IMR-90 (cell line): Measurements from ENCODE around the gene SKIC8. TPM values are rescaled to one million over a fixed set of nuclear protein-coding genes. Genes with fewer than 3 reads are reported as not detected.

Source experiments
- ATAC-seq: fragments of 200-7000 bp; cut with Tn5 transposase; 2 replicates; pipeline ENCODE4 v1.9.1; 2020; ENCODE audit warnings: low read depth, mild to moderate bottlenecking, moderate library complexity
- BruUV-seq: library from RNA; stranded (reverse); fragments of 400-500 nt; replicated peaks from 2 replicates; lab custom pipeline; 2021; lab: Mats Ljungman, UMichigan
- CTCF ChIA-PET: fragments of 300-600 bp; formaldehyde crosslinking; extraction: SDS; loops from one replicate; lab custom pipeline; 2021; ENCODE audit warnings: antibody characterized with exemption; lab: Yijun Ruan, JAX
- POLR2A ChIA-PET: fragments of 300-600 bp; sonication (Branson Sonifier 250); formaldehyde crosslinking; loops from one replicate; lab custom pipeline; 2022; ENCODE audit warnings: antibody characterized with exemption; ENCODE audit not compliant: unreplicated experiment; lab: Charles Lee
- DNase-seq: peaks from one replicate; pipeline ENCODE4 v3.0.0; 2013
- H2AFZ ChIP-seq: replicated peaks from 2 replicates; pipeline ENCODE3; 2013; ENCODE audit warnings: low read length, mild to moderate bottlenecking; ENCODE audit not compliant: poor library complexity
- H2AK5ac ChIP-seq: 2 replicates; pipeline ENCODE4 v1.6.1; 2013; ENCODE audit warnings: low read depth, low read length, inconsistent platforms
- H2AK9ac ChIP-seq: replicated peaks from 2 replicates; pipeline ENCODE3; 2013; ENCODE audit warnings: mild to moderate bottlenecking, low read depth, low read length, moderate library complexity; ENCODE audit not compliant: poor library complexity
- H2BK120ac ChIP-seq: 2 replicates; pipeline ENCODE4 v1.6.1; 2013; ENCODE audit warnings: low read depth, low read length, inconsistent platforms
- H2BK15ac ChIP-seq: 3 replicates; pipeline ENCODE4 v1.6.1; 2013; ENCODE audit warnings: low read depth, low read length, inconsistent platforms
- H2BK20ac ChIP-seq: 2 replicates; pipeline ENCODE4 v1.6.1; 2013; ENCODE audit warnings: low read depth, mild to moderate bottlenecking, inconsistent platforms, low read length, moderate library complexity
- H2BK5ac ChIP-seq: 2 replicates; pipeline ENCODE4 v1.6.1; 2013; ENCODE audit warnings: mild to moderate bottlenecking, low read depth, low read length, inconsistent platforms; ENCODE audit not compliant: poor library complexity, severe bottlenecking
- H3K14ac ChIP-seq: replicated peaks from 2 replicates; pipeline ENCODE4 v1.6.1; 2013; ENCODE audit warnings: low read depth, low read length, inconsistent platforms
- H3K18ac ChIP-seq: 2 replicates; pipeline ENCODE4 v1.6.1; 2013; ENCODE audit warnings: low read depth, low read length, control low read depth
- H3K23ac ChIP-seq: 2 replicates; pipeline ENCODE4 v1.6.1; 2013; ENCODE audit warnings: low read depth, low read length, inconsistent platforms
- H3K27ac ChIP-seq: 2 replicates; pipeline ENCODE4 v1.5.1; 2013; ENCODE audit warnings: mild to moderate bottlenecking, control low read depth, low read length; ENCODE audit not compliant: insufficient read depth
- H3K27me3 ChIP-seq: 2 replicates; pipeline ENCODE4 v1.6.1; 2013; ENCODE audit warnings: low read length; ENCODE audit not compliant: control insufficient read depth, insufficient read depth
- H3K36me3 ChIP-seq: 2 replicates; pipeline ENCODE4 v1.6.1; 2013; ENCODE audit warnings: low read length, mixed read lengths; ENCODE audit not compliant: control insufficient read depth, insufficient read depth
- H3K4ac ChIP-seq: 2 replicates; pipeline ENCODE4 v1.6.1; 2013; ENCODE audit warnings: low read depth, low read length, inconsistent platforms
- H3K4me1 ChIP-seq: 2 replicates; pipeline ENCODE4 v1.6.1; 2013; ENCODE audit warnings: low read length, mixed read lengths; ENCODE audit not compliant: control insufficient read depth, insufficient read depth
- H3K4me2 ChIP-seq: 2 replicates; pipeline ENCODE4 v1.6.1; 2013; ENCODE audit warnings: low read depth, mild to moderate bottlenecking, control low read depth, low read length, moderate library complexity
- H3K4me3 ChIP-seq: 2 replicates; pipeline ENCODE4 v1.5.1; 2013; ENCODE audit warnings: low read depth, mild to moderate bottlenecking, control low read depth, low read length, moderate library complexity; ENCODE audit not compliant: insufficient read depth
- H3K56ac ChIP-seq: 2 replicates; pipeline ENCODE4 v1.6.1; 2013; ENCODE audit warnings: low read length, inconsistent platforms; ENCODE audit not compliant: insufficient read depth; ENCODE audit errors: extremely low read depth
- H3K79me1 ChIP-seq, 2 experiments: 2 replicates each; pipeline ENCODE4 v1.6.1; 2013; ENCODE audit warnings: low read length in 2 of 2, inconsistent platforms in 1 of 2, low read depth in 1 of 2
- H3K9ac ChIP-seq: 2 replicates; pipeline ENCODE4 v1.6.1; 2013; ENCODE audit warnings: low read depth, low read length, control low read depth
- H3K9me1 ChIP-seq: 2 replicates; pipeline ENCODE4 v1.6.1; 2013; ENCODE audit warnings: low read length, inconsistent platforms; ENCODE audit not compliant: insufficient read depth
- H3K9me3 ChIP-seq: 2 replicates; pipeline ENCODE4 v1.6.1; 2013; ENCODE audit warnings: low read length; ENCODE audit not compliant: control insufficient read depth, insufficient read depth
- H4K20me1 ChIP-seq: 2 replicates; pipeline ENCODE4 v1.6.1; 2013; ENCODE audit warnings: low read length, inconsistent platforms; ENCODE audit not compliant: insufficient read depth
- H4K5ac ChIP-seq: 2 replicates; pipeline ENCODE4 v1.6.1; 2013; ENCODE audit warnings: mild to moderate bottlenecking, low read depth, low read length, control low read depth
- H4K8ac ChIP-seq, 2 experiments: 2 replicates each; pipeline ENCODE4 v1.6.1; 2013; ENCODE audit warnings: low read depth in 2 of 2, low read length in 2 of 2, control low read depth in 1 of 2, inconsistent platforms in 1 of 2
- H4K91ac ChIP-seq: 2 replicates; pipeline ENCODE4 v1.6.1; 2013; ENCODE audit warnings: low read depth, low read length, inconsistent platforms; ENCODE audit not compliant: insufficient read depth
- BHLHE40 ChIP-seq: fragments of 150-350 bp; IDR thresholded peaks from 2 replicates; pipeline ENCODE4 v1.6.1; 2016; ENCODE audit warnings: mild to moderate bottlenecking, low read depth, low read length
- CEBPB ChIP-seq: IDR thresholded peaks from 2 replicates; pipeline ENCODE4 v1.6.1; 2012; ENCODE audit warnings: low read depth, low read length, improper control_type of control experiment
- CHD1 ChIP-seq: IDR thresholded peaks from 2 replicates; pipeline ENCODE4 v1.6.1; 2012; ENCODE audit warnings: low read depth, low read length, improper control_type of control experiment
- CTCF ChIP-seq: conservative IDR thresholded peaks from 2 replicates; pipeline ENCODE4 v1.5.1; 2012; ENCODE audit warnings: mild to moderate bottlenecking, low read depth, low read length, improper control_type of control experiment
- ELK1 ChIP-seq: fragments of 150-350 bp; IDR thresholded peaks from 2 replicates; pipeline ENCODE4 v1.6.1; 2016; ENCODE audit warnings: low read depth, mild to moderate bottlenecking, low read length, moderate library complexity, borderline replicate concordance
- FOS ChIP-seq: fragments of 150-350 bp; IDR thresholded peaks from 2 replicates; pipeline ENCODE4 v1.6.1; 2016; ENCODE audit warnings: low read depth, low read length
- MAFK ChIP-seq: IDR thresholded peaks from 2 replicates; pipeline ENCODE4 v1.6.1; 2012; ENCODE audit warnings: low read depth, low read length, improper control_type of control experiment
- MXI1 ChIP-seq: IDR thresholded peaks from 2 replicates; pipeline ENCODE4 v1.6.1; 2012; ENCODE audit warnings: low read depth, mild to moderate bottlenecking, low read length, moderate library complexity, borderline replicate concordance
- NFE2L2 ChIP-seq: fragments of 150-350 bp; IDR thresholded peaks from 2 replicates; pipeline ENCODE4 v1.6.1; 2016; ENCODE audit warnings: low read depth, mild to moderate bottlenecking, low read length
- POLR2A ChIP-seq: IDR thresholded peaks from 2 replicates; pipeline ENCODE4 v1.6.1; 2012; ENCODE audit warnings: mild to moderate bottlenecking, low read depth, low read length
- RAD21 ChIP-seq: IDR thresholded peaks from 2 replicates; pipeline ENCODE4 v1.6.1; 2012; ENCODE audit warnings: low read length, improper control_type of control experiment
- RFX5 ChIP-seq: IDR thresholded peaks from 2 replicates; pipeline ENCODE4 v1.8.0; 2012; ENCODE audit warnings: low read depth, mild to moderate bottlenecking, low read length, moderate library complexity
- USF2 ChIP-seq: fragments of 150-350 bp; IDR thresholded peaks from 2 replicates; pipeline ENCODE4 v1.6.1; 2017; ENCODE audit warnings: mild to moderate bottlenecking, antibody characterized with exemption, low read length, low read depth
- dilution Hi-C: fragments of 300-500 bp; cut with HindIII; formaldehyde crosslinking; loops from one replicate; pipeline ENCODE4 v1.14.3; 2018; ENCODE audit warnings: low sequenced_read_pairs; ENCODE audit not compliant: unreplicated experiment
- in situ Hi-C: fragments of 300-500 bp; cut with MboI; formaldehyde crosslinking; loops from 3 replicates; pipeline ENCODE4 v1.14.3; 2019; ENCODE audit warnings: low sequenced_read_pairs, inconsistent platforms, mixed read lengths
- intact Hi-C: fragments of 100-400 bp; cut with micrococcal nuclease; formaldehyde crosslinking; loops from 2 replicates; pipeline ENCODE4 v1.10.0; 2022
- polyA plus RNA-seq, 3 experiments: library from polyadenylated mRNA; depleted of rRNA; stranded (reverse); fragments of >200 nt; gene quantifications; 2 replicates each; pipeline ENCODE4 v1.2.3, GENCODE V29; 2012; ENCODE audit warnings: low replicate concordance in 1 of 3
- total RNA-seq: library from RNA; depleted of rRNA; stranded (reverse); fragments of >200 nt; gene quantifications from 2 replicates; pipeline ENCODE4 v1.2.3, GENCODE V29; 2012

SKIC8 gene
- total and polyA plus RNA-seq, 2 of the 4 experiments (the other 2 are of a cell fraction): 72.2 to 124 TPM

GRCh38 chr15:78301326-78301725, 1.9 kb upstream of the SKIC8 start:
- Histone ChIP-seq H4K5ac (no peak overlapping the region), H2AK9ac (no peak overlapping the region), H3K27me3 (no peaks in the 10 kb centered on the region), H3K4me2 (no peak overlapping the region), H2AFZ (no peak overlapping the region), H4K20me1 (no peaks in the 10 kb centered on the region), H3K79me1 (peaks cover 16 to 32% of the 10 kb centered on the region in 2 experiments), H3K4me1 (peaks cover under 1% of the 10 kb centered on the region), H3K56ac (no peak overlapping the region), H4K8ac (no peak overlapping the region), H3K23ac (no peak overlapping the region), H3K9ac (no peak overlapping the region), H3K9me1 (peaks cover 4% of the 10 kb centered on the region; the same call in 1 of the 2 replicates), H3K4ac (no peak overlapping the region), H3K4me3 (no peak overlapping the region), H2BK20ac (no peak overlapping the region), H3K9me3 (no peaks in the 10 kb centered on the region), H3K27ac (no peak overlapping the region), H2AK5ac (no peak overlapping the region), H2BK15ac (no peak overlapping the region), H3K36me3 (no peaks in the 10 kb centered on the region), H3K14ac (no peak overlapping the region), H4K91ac (no peak overlapping the region), H3K18ac (no peak overlapping the region), H2BK5ac (no peak overlapping the region), H2BK120ac (no peak overlapping the region)
- dilution Hi-C loops (no loop called here), in situ Hi-C loops (no loop called here), intact Hi-C loops (no loop called here)
- POLR2A ChIA-PET: no interaction called here
- TF ChIP-seq MAFK (no peak), BHLHE40 (no peak), CHD1 (no peak), CEBPB (no peak), MXI1 (no peak), USF2 (no peak), RFX5 (no peak), ELK1 (no peak), CTCF (no peak), POLR2A (no peak), NFE2L2 (no peak), RAD21 (no peak), FOS (no peak)
- no TSS peak for BruUV-seq
- CTCF ChIA-PET: no interaction called here
- DNase-seq (no peak), ATAC-seq (no peak)
